Measurements from ENCODE around the gene PNMA8A. TPM values are rescaled to one million over a fixed set of nuclear protein-coding genes. Genes with fewer than 3 reads are reported as not detected.
A peak's percentile ranks its signal among the peaks of the same experiment; 100 is the strongest.

The PNMA8A gene
- total RNA-seq, 4 donors from 2014 or later = 0.38 TPM; not detected in 3

DNA sequence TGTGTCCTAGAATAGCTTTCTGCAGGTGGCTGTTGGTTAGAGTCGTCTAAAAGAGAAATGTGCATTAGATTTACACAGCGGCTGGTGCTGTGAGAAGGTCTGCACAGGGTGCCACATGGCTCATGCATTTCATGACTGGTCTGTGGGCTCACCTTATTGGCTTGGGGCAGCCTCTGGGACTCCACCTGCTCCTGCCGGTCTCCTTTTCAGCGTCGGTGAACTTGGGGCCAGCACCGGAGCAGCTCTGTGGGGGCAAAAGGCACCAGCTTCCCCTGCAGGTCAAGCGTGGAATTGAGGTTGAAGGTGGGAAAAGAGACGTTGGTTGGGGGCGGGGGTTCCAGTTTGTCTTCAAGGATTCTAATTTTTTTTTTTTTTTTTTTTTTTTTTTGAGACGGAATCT lies 39.5 kb downstream of the PNMA8A start:
- intact Hi-C loops (cut with DNase I) = no loop called here
- DNase-seq = no peak
- Histone ChIP-seq H3K27ac (no peak overlapping the region), H3K4me1 (peaks cover 0 to 14% (median 6%) of the 10 kb centered on the region in 3 donors), H3K27me3 (peaks cover 0 to 94% (median 4%) of the 10 kb centered on the region in 4 donors), H3K4me3 (no peak overlapping the region), H3K9me3 (no peaks in the 10 kb centered on the region), H3K36me3 (no peaks in the 10 kb centered on the region)
- 57 to 58% methylated on average over 6 to 8 of the region's 10 CpGs for WGBS, 2 donors
- TF ChIP-seq POLR2A (IDR thresholded peaks at IDR 0.05) = no peak
- TF ChIP-seq, protein P1, sequence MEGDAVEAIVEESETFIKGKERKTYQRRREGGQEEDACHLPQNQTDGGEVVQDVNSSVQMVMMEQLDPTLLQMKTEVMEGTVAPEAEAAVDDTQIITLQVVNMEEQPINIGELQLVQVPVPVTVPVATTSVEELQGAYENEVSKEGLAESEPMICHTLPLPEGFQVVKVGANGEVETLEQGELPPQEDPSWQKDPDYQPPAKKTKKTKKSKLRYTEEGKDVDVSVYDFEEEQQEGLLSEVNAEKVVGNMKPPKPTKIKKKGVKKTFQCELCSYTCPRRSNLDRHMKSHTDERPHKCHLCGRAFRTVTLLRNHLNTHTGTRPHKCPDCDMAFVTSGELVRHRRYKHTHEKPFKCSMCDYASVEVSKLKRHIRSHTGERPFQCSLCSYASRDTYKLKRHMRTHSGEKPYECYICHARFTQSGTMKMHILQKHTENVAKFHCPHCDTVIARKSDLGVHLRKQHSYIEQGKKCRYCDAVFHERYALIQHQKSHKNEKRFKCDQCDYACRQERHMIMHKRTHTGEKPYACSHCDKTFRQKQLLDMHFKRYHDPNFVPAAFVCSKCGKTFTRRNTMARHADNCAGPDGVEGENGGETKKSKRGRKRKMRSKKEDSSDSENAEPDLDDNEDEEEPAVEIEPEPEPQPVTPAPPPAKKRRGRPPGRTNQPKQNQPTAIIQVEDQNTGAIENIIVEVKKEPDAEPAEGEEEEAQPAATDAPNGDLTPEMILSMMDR (IDR thresholded peaks at IDR 0.05) = no peak

DNA sequence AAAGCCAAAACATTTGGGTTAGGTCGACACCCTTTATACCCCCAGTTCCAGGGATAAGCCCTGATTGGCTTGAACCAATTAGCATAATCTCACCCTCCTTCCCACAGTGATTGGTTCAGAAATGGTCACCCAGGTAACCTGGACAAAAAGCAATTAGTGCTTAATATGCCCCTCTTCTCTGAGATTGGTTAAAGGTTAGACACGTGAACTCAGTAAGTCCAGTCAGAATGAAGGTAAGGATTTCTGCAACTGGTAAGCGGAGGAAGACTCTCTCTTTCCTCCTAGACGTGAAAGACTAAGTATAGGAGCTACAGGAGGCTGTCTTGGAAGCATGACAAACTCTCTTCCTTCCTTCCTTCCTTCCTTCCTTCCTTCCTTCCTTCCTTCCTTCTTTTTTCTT lies 41.4 kb downstream of the PNMA8A start:
- no peak for DNase-seq
- Histone ChIP-seq H3K9me3 (no peaks in the 10 kb centered on the region), H3K4me1 (peaks cover 0 to 24% (median 6%) of the 10 kb centered on the region in 3 donors), H3K27ac (no peak overlapping the region), H3K36me3 (no peaks in the 10 kb centered on the region), H3K27me3 (peaks cover 0 to 98% (median 7%) of the 10 kb centered on the region in 4 donors), H3K4me3 (no peak overlapping the region)
- intact Hi-C loops (cut with DNase I) = no loop called here
- TF ChIP-seq, protein P1 (IDR thresholded peaks at IDR 0.05) = no peak
- TF ChIP-seq POLR2A (IDR thresholded peaks at IDR 0.05) = no peak
- 56 to 72% methylated on average over 4 of the region's 4 CpGs for WGBS, 2 donors

DNA sequence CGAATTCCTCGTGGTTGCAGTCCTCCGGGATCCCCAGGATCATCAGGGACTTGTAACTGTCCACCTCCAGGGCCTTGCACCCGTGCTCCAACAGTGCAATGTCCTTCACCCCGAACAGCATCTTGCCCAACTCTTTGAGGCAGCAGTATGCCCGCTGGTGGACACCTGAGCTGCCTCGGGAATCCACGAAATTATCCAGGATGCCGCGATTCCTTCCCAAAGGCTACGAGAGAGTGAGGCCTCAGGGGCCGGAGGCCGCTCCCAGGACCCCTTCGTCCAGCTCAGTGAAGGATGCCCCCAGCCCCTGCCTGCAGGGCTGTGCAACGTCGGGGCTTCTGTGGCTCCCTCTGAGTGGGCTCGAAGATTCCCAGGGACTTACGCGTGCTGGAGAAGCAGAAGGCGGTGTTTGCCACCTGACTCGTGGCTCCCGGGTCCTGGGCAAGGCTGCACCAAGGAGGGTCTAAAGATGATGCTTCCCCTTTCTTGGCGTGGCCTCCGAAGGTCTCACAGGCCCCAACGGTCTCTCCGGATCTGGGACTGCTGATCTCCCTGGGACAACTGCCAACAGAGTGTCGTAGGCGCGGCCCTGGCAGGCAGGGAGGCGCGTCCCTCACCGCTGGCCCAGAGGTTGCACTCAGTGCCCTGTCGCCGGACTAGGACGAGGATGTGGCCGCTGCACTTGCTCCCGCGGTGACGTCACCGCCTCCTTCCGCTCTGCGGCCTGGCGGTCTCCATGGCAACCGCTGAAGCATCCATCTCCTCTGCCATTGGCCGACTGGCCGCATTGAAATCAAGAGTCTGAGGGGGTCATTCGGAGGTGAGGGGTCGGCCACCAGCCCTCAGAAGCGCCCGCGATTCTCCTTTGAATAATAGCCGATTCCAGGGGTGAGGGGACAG lies 42.9 kb downstream of the PNMA8A start, which contains the start of gene PNMA8C:
TSS of gene PNMA8C (minus strand) at position 698 of the 897 bp plus-strand sequence. CDS start at position 121, 577 bp downstream.
- no peak for DNase-seq
- 13 to 17% methylated on average over 12 to 29 of the region's 52 CpGs for WGBS, 2 donors
- intact Hi-C loops (cut with DNase I) = no loop called here
- Histone ChIP-seq H3K9me3 (no peaks in the 10 kb centered on the region), H3K4me3 (peak within 1 kb of the TSS in 2 of 4 donors; percentile 18 to 45), H3K4me1 (peaks cover 0 to 24% (median 6%) of the 10 kb centered on the region in 3 donors), H3K27ac (no peak within 1 kb of the TSS), H3K36me3 (no peaks in the 10 kb centered on the region), H3K27me3 (peaks cover 0 to 98% (median 7%) of the 10 kb centered on the region in 4 donors)
- TF ChIP-seq, protein P1 (IDR thresholded peaks at IDR 0.05) = no peak
- no peak for TF ChIP-seq POLR2A (IDR thresholded peaks at IDR 0.05)

DNA sequence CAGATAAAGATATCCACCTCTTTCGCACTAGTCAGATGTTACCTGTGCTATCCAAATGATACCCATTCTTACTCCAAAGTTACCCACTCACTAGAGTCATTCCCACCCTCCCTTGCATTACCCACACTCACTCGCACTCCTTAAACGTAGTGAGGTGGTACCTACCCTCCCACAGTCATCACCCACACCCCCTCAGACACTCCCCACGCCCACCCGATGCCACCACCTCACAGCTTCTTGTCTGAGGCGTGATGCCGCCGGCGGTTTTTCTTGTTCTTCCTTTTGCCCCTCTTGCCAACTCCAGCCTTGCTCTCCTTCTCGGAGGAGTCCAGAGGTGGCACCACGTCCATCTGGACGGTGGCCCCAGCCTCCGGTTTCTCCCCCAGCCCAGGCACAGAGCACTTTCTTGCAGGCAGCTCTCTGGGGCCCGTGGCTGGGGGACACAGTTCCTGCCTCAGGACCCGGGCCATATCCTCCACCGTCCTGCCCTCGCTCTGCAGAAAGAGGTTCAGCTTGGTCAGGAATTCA lies 43.8 kb downstream of the PNMA8A start:
- no peak for DNase-seq
- Histone ChIP-seq H3K4me3 (no peak overlapping the region), H3K36me3 (no peaks in the 10 kb centered on the region), H3K27me3 (peaks cover 0 to 100% (median 7%) of the 10 kb centered on the region in 4 donors), H3K27ac (no peak overlapping the region), H3K4me1 (peaks cover 0 to 24% (median 6%) of the 10 kb centered on the region in 3 donors), H3K9me3 (no peaks in the 10 kb centered on the region)
- intact Hi-C loops (cut with DNase I) = no loop called here
- no peak for TF ChIP-seq POLR2A (IDR thresholded peaks at IDR 0.05)
- TF ChIP-seq, protein P1 (IDR thresholded peaks at IDR 0.05) = no peak
- 72 to 73% methylated on average over 14 to 17 of the region's 17 CpGs for WGBS, 2 donors

Data from esophagus squamous epithelium (tissue), 5 donors.